Fibroblast of lung (primary cell): ENCODE measurements around the gene DRC7. TPM values are rescaled to one million over a fixed set of nuclear protein-coding genes. Genes with fewer than 3 reads are reported as not detected.

Experiments
- DNase-seq, 2 donors: peaks; one replicate each; pipeline versions ENCODE4 v3.0.0 to v3.0.0-alpha.2; 2010; ENCODE audit warnings: low read depth in 2 of 2
- H2AFZ ChIP-seq: 2 replicates; pipeline ENCODE4 v1.5.1; 2012; ENCODE audit warnings: low read length, control low read depth, inconsistent platforms
- H3K27ac ChIP-seq: 2 replicates; pipeline ENCODE4 v1.5.1; 2011; ENCODE audit warnings: low read length, control low read depth; ENCODE audit not compliant: insufficient read depth
- H3K27me3 ChIP-seq: 2 replicates; pipeline ENCODE4 v1.5.1; 2011; ENCODE audit warnings: mild to moderate bottlenecking, low read length; ENCODE audit not compliant: control insufficient read depth, insufficient read depth
- H3K36me3 ChIP-seq: 2 replicates; pipeline ENCODE4 v1.5.1; 2011; ENCODE audit warnings: low read length; ENCODE audit not compliant: control insufficient read depth, insufficient read depth
- H3K4me1 ChIP-seq: 2 replicates; pipeline ENCODE4 v1.5.1; 2011; ENCODE audit warnings: low read length; ENCODE audit not compliant: control insufficient read depth, insufficient read depth; ENCODE audit errors: extremely low read depth
- H3K4me2 ChIP-seq: 2 replicates; pipeline ENCODE4 v1.5.1; 2011; ENCODE audit warnings: low read length, control low read depth; ENCODE audit not compliant: insufficient read depth; ENCODE audit errors: extremely low read depth
- H3K4me3 ChIP-seq, 4 experiments: fragments of 200-600 bp in 1 of 4; sonication (generic) in 1 of 4; replicated peaks in 1 of 4; 2 replicates each; pipeline ENCODE4 v1.5.1; 2011 to 2016; ENCODE audit warnings: low read length in 4 of 4, low read depth in 3 of 4, mild to moderate bottlenecking in 3 of 4, control low read depth in 2 of 4, inconsistent platforms in 1 of 4, mixed read lengths in 1 of 4; ENCODE audit not compliant: insufficient read depth in 1 of 4; ENCODE audit errors: control extremely low read depth in 1 of 4
- H3K79me2 ChIP-seq: 2 replicates; pipeline ENCODE4 v1.5.1; 2012; ENCODE audit warnings: mild to moderate bottlenecking, low read length, inconsistent platforms; ENCODE audit not compliant: control insufficient read depth, insufficient read depth
- H3K9ac ChIP-seq: 2 replicates; pipeline ENCODE4 v1.5.1; 2011; ENCODE audit warnings: mild to moderate bottlenecking, low read length, control low read depth; ENCODE audit not compliant: insufficient read depth
- H3K9me3 ChIP-seq: 2 replicates; pipeline ENCODE4 v1.5.1; 2012; ENCODE audit warnings: low read depth, low read length; ENCODE audit not compliant: control insufficient read depth, insufficient read depth
- H4K20me1 ChIP-seq: 2 replicates; pipeline ENCODE4 v1.5.1; 2011; ENCODE audit warnings: low read length; ENCODE audit not compliant: control insufficient read depth, insufficient read depth; ENCODE audit errors: extremely low read depth
- EZH2 ChIP-seq: IDR thresholded peaks from 2 replicates; pipeline ENCODE4 v1.5.1; 2012; ENCODE audit warnings: low read length, control low read depth, mild to moderate bottlenecking; ENCODE audit errors: missing control alignments
- polyA plus RNA-seq, 2 donors: library from polyadenylated mRNA; depleted of rRNA in 1 of 2; stranded (reverse) in 1 of 2; unstranded in 1 of 2; fragments of >200 nt; gene quantifications; 2 replicates each; pipeline ENCODE4 v1.2.1, GENCODE V29; 2011 to 2012; ENCODE audit warnings: missing spikeins in 1 of 2
- total RNA-seq: library from RNA; depleted of rRNA; stranded (reverse); fragments of >200 nt; gene quantifications from 2 replicates; pipeline ENCODE4 v1.2.1, GENCODE V29; 2014
- TF ChIP-seq, protein P1 (sequence below), 2 donors: IDR thresholded peaks in 1 of 2; conservative IDR thresholded peaks in 1 of 2; 1 replicate in 1 of 2; 2 replicates in 1 of 2; pipeline ENCODE4 v1.5.1; 2011 to 2012; ENCODE audit warnings: low read length in 2 of 2, control low read depth in 1 of 2, inconsistent platforms in 1 of 2, low read depth in 1 of 2, mild to moderate bottlenecking in 1 of 2

The DRC7 gene
- total and polyA plus RNA-seq, 2 donors (not counting 1 experiment from before 2014, with no cell fraction given), result not detected

DNA sequence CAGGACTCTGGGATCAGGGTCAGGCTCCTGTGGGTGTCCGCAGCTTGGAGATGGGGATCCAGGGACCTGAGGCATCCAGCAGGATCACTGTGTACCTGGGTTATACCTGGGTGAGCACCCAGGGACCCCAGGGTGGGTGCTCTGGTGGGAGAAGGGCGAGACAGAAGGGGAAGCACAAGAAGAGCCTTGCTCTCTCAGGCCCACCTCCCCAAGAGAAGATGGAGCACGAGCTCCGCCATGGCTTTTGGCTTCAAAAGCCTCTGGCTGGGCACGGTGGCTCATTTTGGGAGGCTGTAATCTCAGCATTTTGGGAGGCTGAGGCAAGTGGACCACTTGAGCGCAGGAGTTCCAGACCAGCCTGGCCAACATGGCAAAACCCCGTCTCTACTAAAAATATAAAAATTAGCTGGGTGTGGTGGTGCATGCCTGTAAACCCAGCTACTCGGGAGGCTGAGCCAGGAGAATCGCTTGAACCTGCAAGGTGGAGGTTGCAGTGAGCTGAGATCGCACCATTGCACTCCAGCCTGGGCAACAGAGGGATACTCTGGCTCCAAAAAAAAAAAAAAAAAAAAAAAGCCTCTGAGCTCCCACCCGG lies 8.9 kb downstream of the DRC7 start:
- no peak overlapping the region for H3K4me2 ChIP-seq
- H3K4me3 ChIP-seq, result no peak overlapping the region
- no peaks in the 10 kb centered on the region for H3K79me2 ChIP-seq
- no peak overlapping the region for H2AFZ ChIP-seq
- H3K9me3 ChIP-seq, result no peaks in the 10 kb centered on the region
- no peaks in the 10 kb centered on the region for H3K36me3 ChIP-seq
- TF ChIP-seq, protein P1, sequence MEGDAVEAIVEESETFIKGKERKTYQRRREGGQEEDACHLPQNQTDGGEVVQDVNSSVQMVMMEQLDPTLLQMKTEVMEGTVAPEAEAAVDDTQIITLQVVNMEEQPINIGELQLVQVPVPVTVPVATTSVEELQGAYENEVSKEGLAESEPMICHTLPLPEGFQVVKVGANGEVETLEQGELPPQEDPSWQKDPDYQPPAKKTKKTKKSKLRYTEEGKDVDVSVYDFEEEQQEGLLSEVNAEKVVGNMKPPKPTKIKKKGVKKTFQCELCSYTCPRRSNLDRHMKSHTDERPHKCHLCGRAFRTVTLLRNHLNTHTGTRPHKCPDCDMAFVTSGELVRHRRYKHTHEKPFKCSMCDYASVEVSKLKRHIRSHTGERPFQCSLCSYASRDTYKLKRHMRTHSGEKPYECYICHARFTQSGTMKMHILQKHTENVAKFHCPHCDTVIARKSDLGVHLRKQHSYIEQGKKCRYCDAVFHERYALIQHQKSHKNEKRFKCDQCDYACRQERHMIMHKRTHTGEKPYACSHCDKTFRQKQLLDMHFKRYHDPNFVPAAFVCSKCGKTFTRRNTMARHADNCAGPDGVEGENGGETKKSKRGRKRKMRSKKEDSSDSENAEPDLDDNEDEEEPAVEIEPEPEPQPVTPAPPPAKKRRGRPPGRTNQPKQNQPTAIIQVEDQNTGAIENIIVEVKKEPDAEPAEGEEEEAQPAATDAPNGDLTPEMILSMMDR (conservative IDR thresholded peaks at IDR 0.05 in 1 of 2, IDR thresholded peaks at IDR 0.05 in 1 of 2; ENCODE audit: low read depth in 1 of 2, low read length in 2 of 2), result no peak
- no peak for TF ChIP-seq EZH2
- no peak overlapping the region for H3K27ac ChIP-seq
- peaks cover 2% of the 10 kb centered on the region for H3K27me3 ChIP-seq
- H4K20me1 ChIP-seq, result no peaks in the 10 kb centered on the region
- DNase-seq, result no peak
- no peaks in the 10 kb centered on the region for H3K4me1 ChIP-seq
- H3K9ac ChIP-seq, result no peak overlapping the region

DNA sequence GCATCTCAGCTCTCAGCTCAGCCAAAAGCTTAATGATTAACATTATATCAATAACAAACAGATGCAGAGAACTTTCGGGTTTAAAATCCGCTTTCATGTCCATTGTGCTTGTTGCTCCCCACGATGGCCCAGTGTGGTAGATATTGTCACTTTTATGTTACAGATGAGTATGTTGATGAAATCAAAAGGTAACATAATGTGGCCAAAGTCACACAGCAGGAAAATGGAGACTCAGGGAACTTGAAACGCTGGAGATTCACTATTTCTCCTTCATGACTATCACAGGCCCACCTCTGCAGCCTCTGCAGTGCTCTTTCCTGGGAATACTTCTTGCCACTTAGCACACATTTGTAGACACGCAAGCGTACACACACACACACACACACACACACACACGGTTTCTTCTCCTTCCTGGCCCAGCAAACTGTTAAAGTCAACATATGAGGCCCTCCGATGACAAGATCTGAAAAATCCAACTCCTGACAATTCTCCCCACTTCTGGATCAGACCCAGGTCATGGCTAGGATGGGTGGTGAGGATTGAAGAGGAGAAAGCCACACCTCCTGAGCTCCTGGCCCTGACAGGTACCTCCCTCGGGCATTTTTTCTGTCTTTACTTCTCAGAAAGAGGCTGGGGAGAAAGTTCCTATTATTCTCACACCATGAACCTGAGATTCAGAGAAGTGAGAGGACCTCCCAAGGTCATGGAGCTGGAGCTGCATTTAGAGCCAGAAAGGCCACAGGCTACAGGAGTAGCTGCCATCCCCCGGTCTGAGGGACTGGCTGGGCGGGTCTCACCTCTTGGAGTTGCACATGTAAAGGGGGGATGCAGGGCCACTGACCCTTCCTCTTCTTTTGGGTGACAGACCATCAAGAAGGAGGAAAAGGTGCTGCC lies 9.7 kb downstream of the DRC7 start:
- H3K9me3 ChIP-seq, result no peaks in the 10 kb centered on the region

More for the DNA sequence above, 9.7 kb downstream of the DRC7 start:
- peaks cover 2% of the 10 kb centered on the region for H3K27me3 ChIP-seq
- no peak overlapping the region for H3K27ac ChIP-seq
- no peak overlapping the region for H3K9ac ChIP-seq
- H3K4me2 ChIP-seq, result no peak overlapping the region
- H3K79me2 ChIP-seq, result no peaks in the 10 kb centered on the region
- no peaks in the 10 kb centered on the region for H4K20me1 ChIP-seq
- TF ChIP-seq, protein P1 (conservative IDR thresholded peaks at IDR 0.05 in 1 of 2, IDR thresholded peaks at IDR 0.05 in 1 of 2; ENCODE audit: low read depth in 1 of 2, low read length in 2 of 2), result no peak
- no peak for TF ChIP-seq EZH2
- no peaks in the 10 kb centered on the region for H3K4me1 ChIP-seq
- H3K4me3 ChIP-seq, result no peak overlapping the region
- no peak for DNase-seq
- H2AFZ ChIP-seq, result no peak overlapping the region
- H3K36me3 ChIP-seq, result no peaks in the 10 kb centered on the region
